ENCODE results near the gene HNRNPH1. TPM values are rescaled to one million over a fixed set of nuclear protein-coding genes. Genes with fewer than 3 reads are reported as not detected.

HNRNPH1 gene
- total and polyA plus RNA-seq, 4 donors, result 185 to 1,791 (median 306) TPM

DNA sequence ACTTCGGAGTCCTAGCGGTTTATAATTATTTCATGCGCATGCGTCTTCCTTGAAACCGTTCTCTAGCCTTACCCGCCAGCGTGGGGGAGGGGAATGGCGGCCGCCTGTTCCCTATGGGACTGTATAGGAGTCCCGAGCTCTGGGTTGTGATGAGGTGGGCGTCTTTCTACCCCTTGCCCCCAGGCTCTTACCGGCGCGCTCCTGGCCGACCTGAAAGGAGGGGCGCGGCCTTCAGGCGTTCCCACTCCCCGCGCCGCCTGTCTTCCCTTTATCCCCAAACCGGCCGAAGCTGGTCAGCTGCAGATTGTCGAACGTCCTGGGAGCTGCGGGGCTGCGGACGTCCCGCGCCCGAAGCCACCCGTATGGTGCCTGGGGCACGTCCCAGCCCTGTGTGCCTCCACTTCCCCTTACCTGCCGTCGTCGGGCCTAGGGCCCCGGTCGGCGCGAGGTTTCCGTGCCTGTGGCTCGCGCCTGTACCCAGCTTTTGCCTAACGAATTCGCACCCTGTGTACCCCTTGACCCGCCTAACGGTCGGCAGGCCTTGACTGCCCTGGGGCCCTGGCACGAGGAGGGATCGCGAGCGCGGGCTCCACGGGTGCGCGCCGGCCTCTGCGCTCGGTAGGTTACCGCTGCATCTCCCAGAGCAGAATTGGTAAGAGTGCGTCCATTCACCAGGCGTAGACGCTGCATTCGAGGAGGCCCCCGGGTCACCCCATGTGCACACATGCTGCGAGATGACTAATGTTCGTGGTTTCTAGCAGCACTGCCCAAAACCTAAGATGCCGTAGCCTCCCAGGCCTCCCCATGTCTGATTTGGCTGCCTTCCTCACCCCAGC is 653 bp upstream of the HNRNPH1 start:
- TF ChIP-seq, protein P1, sequence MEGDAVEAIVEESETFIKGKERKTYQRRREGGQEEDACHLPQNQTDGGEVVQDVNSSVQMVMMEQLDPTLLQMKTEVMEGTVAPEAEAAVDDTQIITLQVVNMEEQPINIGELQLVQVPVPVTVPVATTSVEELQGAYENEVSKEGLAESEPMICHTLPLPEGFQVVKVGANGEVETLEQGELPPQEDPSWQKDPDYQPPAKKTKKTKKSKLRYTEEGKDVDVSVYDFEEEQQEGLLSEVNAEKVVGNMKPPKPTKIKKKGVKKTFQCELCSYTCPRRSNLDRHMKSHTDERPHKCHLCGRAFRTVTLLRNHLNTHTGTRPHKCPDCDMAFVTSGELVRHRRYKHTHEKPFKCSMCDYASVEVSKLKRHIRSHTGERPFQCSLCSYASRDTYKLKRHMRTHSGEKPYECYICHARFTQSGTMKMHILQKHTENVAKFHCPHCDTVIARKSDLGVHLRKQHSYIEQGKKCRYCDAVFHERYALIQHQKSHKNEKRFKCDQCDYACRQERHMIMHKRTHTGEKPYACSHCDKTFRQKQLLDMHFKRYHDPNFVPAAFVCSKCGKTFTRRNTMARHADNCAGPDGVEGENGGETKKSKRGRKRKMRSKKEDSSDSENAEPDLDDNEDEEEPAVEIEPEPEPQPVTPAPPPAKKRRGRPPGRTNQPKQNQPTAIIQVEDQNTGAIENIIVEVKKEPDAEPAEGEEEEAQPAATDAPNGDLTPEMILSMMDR (IDR thresholded peaks at IDR 0.05; ENCODE audit: control extremely low read depth, extremely low read depth), result no peak
- no peak for ATAC-seq (ENCODE audit: insufficient read depth, low FRiP score)
- Histone ChIP-seq H3K27me3 (ENCODE audit: control insufficient read depth in 3 of 3, insufficient read depth in 3 of 3, low read length in 2 of 3) (no peaks in the 10 kb centered on the region), H3K4me1 (ENCODE audit: control insufficient read depth in 5 of 5, insufficient read depth in 5 of 5, low read length in 5 of 5) (peaks cover 7 to 35% (median 12%) of the 10 kb centered on the region in 5 donors), H3K9me3 (ENCODE audit: control insufficient read depth in 4 of 4, insufficient read depth in 3 of 4, low read length in 3 of 4) (no peaks in the 10 kb centered on the region), H3K9ac (ENCODE audit: insufficient read depth in 1 of 2, low read length in 2 of 2) (peak overlapping the region; percentile 82 to 93), H3K4me3 (peak overlapping the region; percentile 68), H3K36me3 (ENCODE audit: control insufficient read depth in 4 of 4, insufficient read depth in 4 of 4, low read length in 4 of 4) (peaks cover 3 to 40% (median 22%) of the 10 kb centered on the region in 4 donors), H3K27ac (ENCODE audit: low read depth in 1 of 2, low read length in 1 of 2) (peak overlapping the region; percentile 95 to 100)
- peak in 1 of 3 donors; percentile 54 for DNase-seq
- 9% methylated on average over 68 of the region's 68 CpGs for WGBS, 2 donors

DNA sequence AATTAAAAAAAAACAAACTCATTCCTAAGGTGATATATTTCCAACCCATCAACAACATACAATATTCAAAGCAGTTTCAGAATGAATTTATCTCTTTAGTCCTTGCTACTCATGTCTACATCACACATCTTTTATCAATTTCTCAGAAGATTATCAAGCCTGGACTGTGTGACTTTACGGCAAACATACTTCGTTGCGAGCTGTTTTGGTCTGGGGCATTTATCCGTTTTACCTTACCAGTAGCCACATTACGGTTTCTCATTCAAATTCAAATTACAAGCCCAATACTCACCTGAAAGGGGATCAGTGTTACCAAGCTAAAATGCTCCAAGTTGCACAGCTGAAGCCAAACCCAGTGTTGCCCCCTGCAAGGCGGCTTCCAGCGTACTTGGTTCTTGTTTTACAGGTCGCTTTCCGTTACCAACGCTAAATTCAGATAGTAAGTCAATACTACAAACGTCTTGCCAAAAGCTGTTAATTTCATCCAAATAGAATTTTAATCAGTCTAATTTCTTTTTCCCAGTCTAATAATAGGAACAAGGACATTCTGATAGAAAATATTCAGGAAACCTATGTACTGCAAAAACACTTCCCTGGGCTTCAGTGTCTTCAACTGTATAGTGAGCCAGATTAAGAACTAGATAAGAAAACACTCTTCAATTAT is 1.8 kb downstream of the HNRNPH1 start:
- peak overlapping the region; percentile 52 to 91 for H3K9ac ChIP-seq (ENCODE audit: insufficient read depth in 1 of 2, low read length in 2 of 2)
- DNase-seq (no peak), ATAC-seq (ENCODE audit: insufficient read depth, low FRiP score) (no peak)
- H3K4me1 ChIP-seq (ENCODE audit: control insufficient read depth in 5 of 5, insufficient read depth in 5 of 5, low read length in 5 of 5), result peaks cover 9 to 47% (median 15%) of the 10 kb centered on the region in 5 donors
- 5 to 9% methylated on average over 11 of the region's 11 CpGs for WGBS, 2 donors
- H3K27ac ChIP-seq (ENCODE audit: low read depth in 1 of 2, low read length in 1 of 2), result peak overlapping the region in 1 of 2 donors; percentile 52
- TF ChIP-seq, protein P1 (IDR thresholded peaks at IDR 0.05; ENCODE audit: control extremely low read depth, extremely low read depth), result no peak
- peak overlapping the region; percentile 38 for H3K4me3 ChIP-seq
- H3K36me3 ChIP-seq (ENCODE audit: control insufficient read depth in 4 of 4, insufficient read depth in 4 of 4, low read length in 4 of 4), result peaks cover 10 to 61% (median 40%) of the 10 kb centered on the region in 4 donors
- H3K9me3 ChIP-seq (ENCODE audit: control insufficient read depth in 4 of 4, insufficient read depth in 3 of 4, low read length in 3 of 4), result no peaks in the 10 kb centered on the region
- no peaks in the 10 kb centered on the region for H3K27me3 ChIP-seq (ENCODE audit: control insufficient read depth in 3 of 3, insufficient read depth in 3 of 3, low read length in 2 of 3)

DNA sequence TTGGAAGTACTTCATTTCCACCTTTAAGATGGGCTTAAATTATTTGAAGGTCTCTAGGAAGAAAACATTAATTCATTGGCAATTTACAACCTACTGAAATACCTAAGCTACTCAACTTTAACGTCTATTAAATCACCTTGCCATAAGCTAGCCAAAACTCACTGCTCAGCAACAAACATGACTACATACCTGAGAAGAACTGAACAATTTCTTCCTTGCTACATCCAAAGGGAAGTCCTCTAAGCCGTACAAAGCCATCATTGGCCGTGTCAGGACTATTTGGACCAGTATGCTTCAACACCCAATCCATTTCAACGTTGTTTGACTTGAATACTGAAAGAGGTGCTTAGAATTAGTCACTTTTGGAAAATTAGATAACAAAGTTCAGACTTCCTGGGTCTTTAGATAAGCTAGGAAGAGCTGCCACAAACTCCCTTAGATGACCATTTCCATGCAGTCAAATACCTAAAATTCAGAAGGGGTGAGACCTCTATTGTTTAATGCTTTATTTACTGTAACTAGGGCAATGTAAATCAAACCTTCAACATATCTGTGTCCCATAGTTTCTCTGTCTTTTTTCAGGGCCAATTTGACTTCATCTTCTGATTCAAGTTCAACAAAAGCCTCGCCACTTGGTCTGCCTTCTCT is 2.6 kb downstream of the HNRNPH1 start:
- Histone ChIP-seq H3K9ac (ENCODE audit: insufficient read depth in 1 of 2, low read length in 2 of 2) (peak overlapping the region in 1 of 2 donors; percentile 91), H3K27me3 (ENCODE audit: control insufficient read depth in 3 of 3, insufficient read depth in 3 of 3, low read length in 2 of 3) (no peaks in the 10 kb centered on the region), H3K4me1 (ENCODE audit: control insufficient read depth in 5 of 5, insufficient read depth in 5 of 5, low read length in 5 of 5) (peaks cover 9 to 47% (median 15%) of the 10 kb centered on the region in 5 donors), H3K9me3 (ENCODE audit: control insufficient read depth in 4 of 4, insufficient read depth in 3 of 4, low read length in 3 of 4) (no peaks in the 10 kb centered on the region), H3K4me3 (no peak overlapping the region), H3K27ac (ENCODE audit: low read depth in 1 of 2, low read length in 1 of 2) (no peak overlapping the region), H3K36me3 (ENCODE audit: control insufficient read depth in 4 of 4, insufficient read depth in 4 of 4, low read length in 4 of 4) (peaks cover 15 to 68% (median 47%) of the 10 kb centered on the region in 4 donors)
- DNase-seq (peak in 1 of 3 donors; percentile 29), ATAC-seq (ENCODE audit: insufficient read depth, low FRiP score) (no peak)
- 13 to 18% methylated on average over 5 of the region's 5 CpGs for WGBS, 2 donors
- TF ChIP-seq, protein P1 (IDR thresholded peaks at IDR 0.05; ENCODE audit: control extremely low read depth, extremely low read depth), result no peak
